Panc1 (cell line): Measurements from ENCODE around the gene CACNA1C. TPM values are rescaled to one million over a fixed set of nuclear protein-coding genes. Genes with fewer than 3 reads are reported as not detected.

Source experiments
- ATAC-seq: fragments of 200-7000 bp; cut with Tn5 transposase; 2 replicates; pipeline ENCODE4 v1.9.1; 2020; ENCODE audit warnings: mild to moderate bottlenecking, moderate library complexity
- BruUV-seq: library from RNA; stranded (reverse); fragments of 400-500 nt; replicated peaks from 2 replicates; lab custom pipeline; 2021; lab: Mats Ljungman, UMichigan
- CTCF ChIA-PET: fragments of 300-600 bp; sonication (Branson Sonifier 250); formaldehyde crosslinking; loops from one replicate; lab custom pipeline; 2022; ENCODE audit warnings: antibody characterized with exemption; lab: Charles Lee
- POLR2A ChIA-PET: fragments of 300-600 bp; sonication (Branson Sonifier 250); formaldehyde crosslinking; loops from one replicate; lab custom pipeline; 2022; ENCODE audit warnings: antibody characterized with exemption; lab: Charles Lee
- DNase-seq: peaks from one replicate; pipeline ENCODE4 v3.0.0-alpha.2; 2010; ENCODE audit warnings: low read depth, low spot score
- H3K27ac ChIP-seq: 2 replicates; pipeline ENCODE4 v1.5.1; 2011; ENCODE audit warnings: mild to moderate bottlenecking, low read length, inconsistent platforms
- H3K27me3 ChIP-seq: fragments of 200-500 bp; sonication (Bioruptor generic); 2 replicates; pipeline ENCODE4 v1.6.0; 2014; ENCODE audit warnings: low read length, inconsistent platforms; ENCODE audit not compliant: control insufficient read depth, insufficient read depth
- H3K36me3 ChIP-seq: fragments of 200-500 bp; sonication (Bioruptor generic); 2 replicates; pipeline ENCODE4 v1.5.1; 2014; ENCODE audit warnings: inconsistent platforms, mild to moderate bottlenecking, low read length, moderate library complexity; ENCODE audit not compliant: control insufficient read depth, insufficient read depth
- H3K4me1 ChIP-seq: 2 replicates; pipeline ENCODE4 v1.5.1; 2011; ENCODE audit warnings: inconsistent platforms, mild to moderate bottlenecking, low read length, moderate library complexity; ENCODE audit not compliant: control insufficient read depth, insufficient read depth
- H3K4me3 ChIP-seq, 2 experiments: 2 replicates each; pipeline ENCODE4 v1.5.1; 2011 to 2012; ENCODE audit warnings: low read depth in 2 of 2, low read length in 2 of 2, mild to moderate bottlenecking in 2 of 2, inconsistent platforms in 1 of 2, moderate library complexity in 1 of 2
- H3K9me3 ChIP-seq: fragments of 200-500 bp; sonication (Bioruptor generic); 2 replicates; pipeline ENCODE4 v1.5.1; 2014; ENCODE audit warnings: low read depth, mild to moderate bottlenecking, inconsistent platforms, low read length, moderate library complexity; ENCODE audit not compliant: control insufficient read depth, insufficient read depth
- CTCF ChIP-seq: fragments of 450-650 bp; IDR thresholded peaks from 2 replicates; pipeline ENCODE4 v1.5.1; 2017; ENCODE audit warnings: mild to moderate bottlenecking
- POLR2AphosphoS5 ChIP-seq: IDR thresholded peaks from 2 replicates; pipeline ENCODE4 v1.6.1; 2012; ENCODE audit warnings: mild to moderate bottlenecking, low read depth, low read length, moderate library complexity
- REST ChIP-seq, 2 experiments: IDR thresholded peaks; 2 replicates each; pipeline ENCODE4 v1.6.1; 2011 to 2012; ENCODE audit warnings: low read depth in 2 of 2, control low read depth in 1 of 2, low read length in 1 of 2, mild to moderate bottlenecking in 1 of 2, moderate library complexity in 1 of 2; ENCODE audit not compliant: insufficient read depth in 1 of 2
- SIN3A ChIP-seq: IDR thresholded peaks from 2 replicates; pipeline ENCODE4 v1.6.1; 2012; ENCODE audit warnings: low read depth, mild to moderate bottlenecking, low read length, moderate library complexity, borderline replicate concordance; ENCODE audit not compliant: insufficient read depth
- TCF7L2 ChIP-seq: IDR thresholded peaks from 2 replicates; pipeline ENCODE4 v1.6.1; 2011; ENCODE audit warnings: mild to moderate bottlenecking, low read depth, low read length, inconsistent platforms
- in situ Hi-C: cut with HindIII; loops from 2 replicates; pipeline ENCODE4 v1.10.0; 2016; ENCODE audit warnings: low sequenced_read_pairs, low pct_unique_long_range_greater_than_20kb
- intact Hi-C: fragments of 100-400 bp; cut with micrococcal nuclease; formaldehyde crosslinking; loops from one replicate; pipeline ENCODE4 v1.10.0; 2022; ENCODE audit not compliant: unreplicated experiment
- total RNA-seq: library from RNA; stranded (reverse); gene quantifications from one replicate; pipeline ENCODE4 v1.2.1, GENCODE V29; 2021; ENCODE audit not compliant: unreplicated experiment

The CACNA1C gene
- total RNA-seq, 1 experiment from 2014 or later = 0.03 TPM

- ATAC-seq (no peak), DNase-seq (no peak)
- ChIA-PET CTCF (no interaction called here), POLR2A (no interaction called here)
- intact Hi-C loops = no loop called here
- no peaks in the 10 kb centered on the region for H3K36me3 ChIP-seq
- H3K27ac ChIP-seq = no peak overlapping the region
- in situ Hi-C loops = no loop called here
- H3K9me3 ChIP-seq = no peaks in the 10 kb centered on the region
- TF ChIP-seq CTCF (no peak), TCF7L2 (no peak), REST (IDR thresholded peaks at IDR 0.05; ENCODE audit: insufficient read depth in 1 of 2, low read depth in 2 of 2, low read length in 1 of 2) (no peak), SIN3A (no peak), POLR2AphosphoS5 (no peak)
- H3K4me3 ChIP-seq = no peak overlapping the region
- no peaks in the 10 kb centered on the region for H3K4me1 ChIP-seq
- no TSS peak for BruUV-seq
- H3K27me3 ChIP-seq = no peaks in the 10 kb centered on the region; the same call in 1 of the 2 replicates
Observed at GRCh38 chr12:2429032-2429431, 376.2 kb downstream of the CACNA1C start.

- in situ Hi-C loops = no loop called here
Observed at GRCh38 chr12:2431810-2432209, 379.0 kb downstream of the CACNA1C start.

More at GRCh38 chr12:2431810-2432209, 379.0 kb downstream of the CACNA1C start:
- ChIA-PET POLR2A (interaction anchor here (0.6 kb wide), 1 partner anchor 460 kb away, joined by 3 read pairs; no protein-coding TSS in a partner anchor), CTCF (no interaction called here)
- no peaks in the 10 kb centered on the region for H3K9me3 ChIP-seq
- no peaks in the 10 kb centered on the region for H3K36me3 ChIP-seq
- H3K27me3 ChIP-seq = no peaks in the 10 kb centered on the region; the same call in 1 of the 2 replicates
- no peaks in the 10 kb centered on the region for H3K4me1 ChIP-seq
- TF ChIP-seq CTCF (no peak), TCF7L2 (no peak), SIN3A (no peak), REST (IDR thresholded peaks at IDR 0.05; ENCODE audit: insufficient read depth in 1 of 2, low read depth in 2 of 2, low read length in 1 of 2) (no peak), POLR2AphosphoS5 (no peak)
- H3K27ac ChIP-seq = no peak overlapping the region
- DNase-seq = no peak
- no TSS peak for BruUV-seq
- intact Hi-C loops = no loop called here
- H3K4me3 ChIP-seq = no peak overlapping the region
- ATAC-seq = no peak
